ENCODE results near the gene ESRRG.
A peak's percentile ranks its signal among the peaks of the same experiment; 100 is the strongest.

ESRRG gene

DNA sequence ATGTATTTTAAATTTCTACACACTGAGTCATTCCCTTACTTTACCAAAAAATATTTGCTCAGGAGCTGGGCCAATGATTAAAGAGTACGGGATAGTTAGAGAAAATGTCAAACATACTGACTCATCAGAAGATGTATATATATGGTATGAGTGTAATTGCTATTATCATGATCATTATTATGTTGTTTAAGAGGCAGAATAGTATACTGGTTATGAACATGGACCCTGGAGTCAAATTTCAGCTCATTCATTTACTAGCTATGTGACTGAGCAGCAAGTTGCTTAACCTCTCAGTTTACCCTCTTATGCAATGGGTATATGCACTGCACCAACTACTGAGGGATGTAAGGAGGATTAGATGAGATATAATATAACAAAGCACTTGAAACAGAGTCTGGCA, 258.7 kb downstream of the ESRRG start:
- TF ChIP-seq, protein P1, sequence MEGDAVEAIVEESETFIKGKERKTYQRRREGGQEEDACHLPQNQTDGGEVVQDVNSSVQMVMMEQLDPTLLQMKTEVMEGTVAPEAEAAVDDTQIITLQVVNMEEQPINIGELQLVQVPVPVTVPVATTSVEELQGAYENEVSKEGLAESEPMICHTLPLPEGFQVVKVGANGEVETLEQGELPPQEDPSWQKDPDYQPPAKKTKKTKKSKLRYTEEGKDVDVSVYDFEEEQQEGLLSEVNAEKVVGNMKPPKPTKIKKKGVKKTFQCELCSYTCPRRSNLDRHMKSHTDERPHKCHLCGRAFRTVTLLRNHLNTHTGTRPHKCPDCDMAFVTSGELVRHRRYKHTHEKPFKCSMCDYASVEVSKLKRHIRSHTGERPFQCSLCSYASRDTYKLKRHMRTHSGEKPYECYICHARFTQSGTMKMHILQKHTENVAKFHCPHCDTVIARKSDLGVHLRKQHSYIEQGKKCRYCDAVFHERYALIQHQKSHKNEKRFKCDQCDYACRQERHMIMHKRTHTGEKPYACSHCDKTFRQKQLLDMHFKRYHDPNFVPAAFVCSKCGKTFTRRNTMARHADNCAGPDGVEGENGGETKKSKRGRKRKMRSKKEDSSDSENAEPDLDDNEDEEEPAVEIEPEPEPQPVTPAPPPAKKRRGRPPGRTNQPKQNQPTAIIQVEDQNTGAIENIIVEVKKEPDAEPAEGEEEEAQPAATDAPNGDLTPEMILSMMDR (conservative IDR thresholded peaks at IDR 0.05; ENCODE audit: control insufficient read depth, insufficient read depth, low read depth, low read length): no peak
- DNase-seq (ENCODE audit: low read depth): peak; percentile 90

DNA sequence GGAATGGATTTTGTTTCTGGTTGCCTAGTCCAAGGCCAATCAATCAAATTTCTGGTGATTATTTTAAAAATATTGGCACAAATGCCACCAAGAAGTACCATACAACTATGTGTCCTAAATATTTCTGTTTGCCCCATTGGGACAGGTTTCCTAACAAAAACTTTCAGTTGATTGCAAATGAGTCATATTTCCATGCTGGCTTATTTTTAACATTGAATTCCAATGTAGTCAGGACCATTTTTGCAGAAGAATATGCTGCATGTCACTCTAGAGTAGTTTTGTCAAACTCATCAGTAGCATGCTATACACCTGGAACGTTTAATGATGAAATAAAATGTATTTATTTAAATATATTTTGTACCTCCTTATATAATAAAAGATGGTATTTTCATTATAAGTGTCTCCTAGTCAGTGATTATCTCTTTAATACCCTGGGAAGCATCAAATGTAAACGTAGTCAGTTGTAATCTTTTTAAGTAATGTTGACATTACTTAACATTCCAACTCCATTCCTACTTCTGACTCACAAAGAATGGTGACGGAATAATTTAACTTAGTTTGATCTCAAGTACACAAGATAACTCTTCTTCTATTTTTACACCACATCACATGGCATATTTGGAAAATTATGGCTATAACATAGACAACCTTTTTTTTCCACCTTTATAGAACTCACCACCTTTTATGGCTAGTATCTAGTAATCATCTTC, 261.0 kb downstream of the ESRRG start:
- H3K4me3 ChIP-seq (ENCODE audit: control insufficient read depth, low read depth, low read length): no peak overlapping the region
- TF ChIP-seq, protein P1 (conservative IDR thresholded peaks at IDR 0.05; ENCODE audit: control insufficient read depth, insufficient read depth, low read depth, low read length): no peak
- peak; percentile 52 for DNase-seq (ENCODE audit: low read depth)

More for the DNA sequence above, 258.7 kb downstream of the ESRRG start:
- H3K4me3 ChIP-seq (ENCODE audit: control insufficient read depth, low read depth, low read length): no peak overlapping the region

DNA sequence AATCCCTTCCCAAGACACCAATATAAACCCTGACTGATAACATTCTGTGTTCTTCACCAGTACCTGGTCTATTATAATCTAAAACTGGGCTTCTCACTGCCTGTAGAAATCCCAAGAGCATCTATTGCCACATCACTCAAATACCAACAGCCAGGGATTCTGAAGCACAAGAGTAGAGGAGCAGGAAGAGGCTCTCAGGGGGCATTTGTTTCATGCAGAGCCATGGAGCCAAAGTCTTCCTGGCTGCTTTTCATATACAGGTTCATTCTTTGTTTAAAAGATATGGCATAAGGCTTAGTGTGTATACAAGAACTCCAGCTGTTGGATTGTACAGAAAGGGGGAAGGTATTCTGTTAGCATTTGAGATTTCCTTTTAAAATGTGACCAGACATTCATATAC, 261.8 kb downstream of the ESRRG start:
- TF ChIP-seq, protein P1 (conservative IDR thresholded peaks at IDR 0.05; ENCODE audit: control insufficient read depth, insufficient read depth, low read depth, low read length): no peak
- no peak for DNase-seq (ENCODE audit: low read depth)
- H3K4me3 ChIP-seq (ENCODE audit: control insufficient read depth, low read depth, low read length): no peak overlapping the region

DNA sequence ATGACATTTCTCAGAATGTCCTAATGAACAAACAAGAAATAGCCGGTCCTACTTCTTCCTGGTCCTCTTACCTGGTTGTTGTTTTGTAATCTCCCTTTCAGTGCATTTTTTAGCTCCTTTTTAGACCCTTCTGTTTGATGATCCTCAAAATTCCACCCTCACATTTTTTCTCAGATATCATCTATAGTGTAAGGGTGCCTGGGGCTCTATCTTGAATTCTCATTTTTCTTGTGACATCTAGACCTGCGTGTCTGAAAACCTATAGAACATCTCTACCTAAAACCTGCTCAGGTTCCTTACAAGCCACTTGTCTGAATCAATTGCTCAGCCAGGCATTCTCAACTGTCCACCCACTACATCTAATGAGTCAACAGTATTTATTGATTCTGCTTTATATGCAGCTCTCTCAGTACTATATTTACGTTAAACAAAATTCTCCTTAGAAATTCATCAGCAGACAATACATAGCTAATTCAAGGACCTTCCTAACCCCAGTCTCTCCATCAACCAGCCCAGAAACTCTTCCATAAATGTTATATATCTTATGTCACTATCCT, 263.5 kb downstream of the ESRRG start:
- no peak for DNase-seq (ENCODE audit: low read depth)
- H3K4me3 ChIP-seq (ENCODE audit: control insufficient read depth, low read depth, low read length): no peak overlapping the region
- TF ChIP-seq, protein P1 (conservative IDR thresholded peaks at IDR 0.05; ENCODE audit: control insufficient read depth, insufficient read depth, low read depth, low read length): no peak

DNA sequence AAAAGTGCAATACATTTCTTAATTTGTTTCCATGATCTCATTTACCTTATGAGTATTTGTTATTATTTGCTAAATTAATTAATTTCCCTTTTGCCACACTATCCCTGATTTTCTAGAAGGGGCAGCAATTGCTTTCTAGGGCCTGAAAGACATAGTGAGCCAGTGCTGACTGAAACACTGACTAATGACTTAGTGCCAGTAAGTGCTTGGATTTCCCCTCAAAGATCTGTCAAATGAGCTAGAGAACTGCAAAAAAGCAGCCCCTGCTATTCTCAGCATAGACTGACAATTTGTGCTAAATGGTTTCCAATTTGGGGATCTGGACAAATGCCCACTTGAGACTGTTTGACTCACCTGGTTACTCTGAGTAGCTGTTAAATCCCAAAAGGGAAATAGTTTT, 264.4 kb downstream of the ESRRG start:
- no peak overlapping the region for H3K4me3 ChIP-seq (ENCODE audit: control insufficient read depth, low read depth, low read length)
- DNase-seq (ENCODE audit: low read depth): no peak
- TF ChIP-seq, protein P1 (conservative IDR thresholded peaks at IDR 0.05; ENCODE audit: control insufficient read depth, insufficient read depth, low read depth, low read length): no peak

DNA sequence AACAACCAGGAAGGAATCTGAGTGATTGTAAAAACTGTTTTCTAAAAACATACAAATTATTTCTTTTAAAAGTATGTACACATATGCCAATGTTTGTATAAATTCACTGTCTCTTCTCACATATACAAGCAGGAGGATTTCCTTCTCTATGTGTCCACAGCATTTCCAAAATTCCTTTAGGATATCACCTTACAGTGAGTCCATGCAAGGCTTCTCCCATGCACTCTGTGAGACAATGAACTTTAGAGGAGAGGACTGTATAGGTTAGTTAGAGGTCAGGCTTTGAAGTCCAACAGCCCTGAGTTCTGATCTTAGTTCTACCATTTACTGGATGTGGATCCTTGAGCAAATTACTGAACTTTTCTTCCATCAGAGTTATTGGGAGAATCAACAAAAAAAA, 265.9 kb downstream of the ESRRG start:
- DNase-seq (ENCODE audit: low read depth): no peak
- no peak overlapping the region for H3K4me3 ChIP-seq (ENCODE audit: control insufficient read depth, low read depth, low read length)
- TF ChIP-seq, protein P1 (conservative IDR thresholded peaks at IDR 0.05; ENCODE audit: control insufficient read depth, insufficient read depth, low read depth, low read length): no peak
